Prostate gland (tissue), 1 donor: Measurements from ENCODE around the gene POU2F1.

Source experiments
- POLR2A ChIP-seq: fragments of 450-650 bp; IDR thresholded peaks from one replicate; pipeline ENCODE4 v1.6.1; 2016; ENCODE audit warnings: antibody characterized with exemption, mild to moderate bottlenecking
- POLR2AphosphoS5 ChIP-seq: sonication (generic); formaldehyde crosslinking; IDR thresholded peaks from one replicate; pipeline ENCODE4 v1.6.1; 2017; ENCODE audit warnings: antibody characterized with exemption

DNA sequence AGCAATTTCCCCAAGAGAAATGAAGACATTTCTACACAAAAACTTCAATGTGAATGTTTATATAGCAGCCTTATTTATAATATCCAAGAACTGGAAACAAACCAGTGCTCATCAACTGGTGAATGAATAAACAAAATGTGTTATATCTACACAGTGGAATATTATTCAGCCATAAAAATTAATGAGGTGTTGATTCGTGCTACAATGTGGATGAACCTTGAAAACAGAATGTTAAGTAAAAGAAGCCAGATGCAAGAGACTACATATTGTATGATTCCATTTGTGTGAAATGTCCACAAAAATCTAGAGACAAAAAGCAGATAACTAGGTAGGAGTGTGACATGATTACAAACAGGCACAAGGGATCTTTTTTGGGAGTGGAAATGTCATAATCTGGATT, 187.7 kb downstream of the POU2F1 start:
- TF ChIP-seq POLR2AphosphoS5 (no peak), POLR2A (no peak)
